ENCODE results near the gene OR4D2.
A peak's percentile ranks its signal among the peaks of the same experiment; 100 is the strongest.

The OR4D2 gene

DNA sequence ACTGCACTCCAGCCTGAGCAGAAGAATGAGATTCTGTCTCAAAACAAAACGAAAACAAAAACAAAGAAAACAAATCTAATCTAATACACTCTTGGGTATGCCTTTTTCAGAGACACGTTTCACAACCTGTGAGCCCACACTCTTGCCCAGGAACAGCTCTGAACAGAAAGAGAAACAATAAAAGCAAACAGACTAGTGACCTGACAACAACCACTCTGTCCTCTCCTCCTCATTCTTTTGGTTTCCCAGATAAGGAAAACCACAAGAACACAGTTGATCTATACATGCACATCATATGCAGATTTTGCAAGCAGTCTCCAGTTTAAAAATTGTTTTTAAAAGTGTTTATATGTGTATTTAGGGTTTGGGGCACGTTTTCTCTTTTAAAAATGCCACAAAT lies 51.0 kb downstream of the OR4D2 start:
- no peak for DNase-seq

DNA sequence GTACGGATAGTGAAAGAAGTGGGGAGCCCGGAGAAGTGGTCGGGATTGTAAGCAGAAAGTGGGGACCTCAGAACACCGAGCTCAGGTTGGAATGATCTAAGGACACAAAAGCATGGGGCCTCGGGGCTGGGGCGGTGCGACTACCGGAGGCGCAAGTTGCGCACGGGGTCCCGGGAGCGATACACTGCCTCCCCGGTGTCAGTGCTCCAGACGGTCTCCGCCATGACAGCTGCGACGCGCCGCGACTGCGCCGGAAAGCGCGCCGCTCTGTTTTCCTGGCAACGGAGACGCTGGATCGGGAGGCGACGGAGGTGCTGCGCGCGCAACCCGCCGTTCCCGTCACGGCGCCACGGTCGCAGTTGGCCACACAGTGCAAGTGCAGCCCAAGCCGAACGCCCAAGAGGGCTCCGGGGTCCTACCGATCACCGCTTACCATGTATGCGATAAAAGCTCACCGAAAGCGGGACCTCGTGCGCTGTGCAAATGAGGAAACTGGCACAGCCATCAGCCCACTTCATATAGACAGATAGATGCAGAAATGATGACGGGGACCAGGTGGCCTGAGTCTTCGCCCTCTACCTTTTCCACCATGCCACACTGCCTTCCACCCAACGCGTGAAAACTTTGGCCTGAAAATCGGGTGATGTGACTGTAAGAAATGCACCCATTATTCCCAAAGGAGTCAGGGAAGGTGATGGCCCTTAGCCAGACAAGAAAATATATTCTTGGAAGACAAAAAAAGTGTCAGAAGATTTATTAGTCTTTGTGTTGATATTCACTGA lies 52.4 kb downstream of the OR4D2 start, which contains the start of gene MKS1:
TSS of gene MKS1 (minus strand) at position 249 of the 782 bp plus-strand sequence. CDS start at position 224, 25 bp downstream.
- peak; percentile 91 for DNase-seq

DNA sequence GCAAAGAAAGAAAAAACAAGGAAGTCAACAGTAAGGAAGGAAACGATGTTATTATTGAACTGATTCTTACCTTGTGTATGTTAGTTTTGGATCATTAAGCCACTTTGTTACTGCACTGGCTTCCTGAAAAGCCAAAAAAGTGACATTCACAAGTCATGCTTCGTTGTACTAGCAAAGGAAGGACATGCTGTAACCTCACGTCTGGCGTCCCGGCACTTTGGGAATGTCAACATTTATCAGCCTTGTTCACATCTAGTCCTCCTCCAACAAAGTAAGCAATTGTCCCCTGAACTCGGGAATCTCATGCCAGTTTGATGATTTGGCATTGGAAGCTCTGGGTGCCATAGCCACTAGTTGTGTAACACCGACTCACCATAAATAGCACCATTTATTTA lies 53.0 kb downstream of the OR4D2 start:
- DNase-seq: no peak
